H1 (cell line): ENCODE data around the gene PRCP. TPM values are rescaled to one million over a fixed set of nuclear protein-coding genes. Genes with fewer than 3 reads are reported as not detected.
"Not testable (repeated sequence)": the region's sequence is repeated elsewhere in the genome, so short reads cannot be mapped to it uniquely, and the experiment has no call there.

Source experiments
- CTCF ChIA-PET: fragments of 300-600 bp; sonication (Branson Sonifier 250); formaldehyde crosslinking; loops from one replicate; lab custom pipeline; 2021; ENCODE audit not compliant: partially characterized antibody; lab: Charles Lee
- POLR2A ChIA-PET: fragments of 300-600 bp; sonication (Branson Sonifier 250); formaldehyde crosslinking; loops from one replicate; lab custom pipeline; 2021; ENCODE audit warnings: inconsistent platforms; ENCODE audit not compliant: partially characterized antibody; lab: Charles Lee
- DNase-seq, 2 experiments: peaks; one replicate each; pipeline versions ENCODE4 v3.0.0 to v3.0.0-alpha.2; 2010 to 2022; ENCODE audit warnings: low spot score in 2 of 2, low read depth in 1 of 2, mixed read lengths in 1 of 2
- FAIRE-seq: peaks from 2 replicates; lab custom pipeline; 2011; peaks lifted over from hg19 to GRCh38; lab: Jason Lieb, UNC
- H2AFZ ChIP-seq: 2 replicates; pipeline ENCODE4 v1.8.1; 2012; ENCODE audit warnings: low read length, inconsistent platforms
- H2AK5ac ChIP-seq: 2 replicates; pipeline ENCODE4 v1.6.1; 2013; ENCODE audit warnings: low read depth, low read length
- H2BK120ac ChIP-seq: replicated peaks from 2 replicates; pipeline ENCODE3; 2013; ENCODE audit warnings: low read depth, low read length, inconsistent platforms
- H2BK12ac ChIP-seq: 2 replicates; pipeline ENCODE4 v1.6.1; 2013; ENCODE audit warnings: low read depth, low read length
- H2BK15ac ChIP-seq: 2 replicates; pipeline ENCODE4 v1.6.1; 2013; ENCODE audit warnings: low read length
- H2BK20ac ChIP-seq: 2 replicates; pipeline ENCODE4 v1.6.1; 2013; ENCODE audit warnings: low read length
- H2BK5ac ChIP-seq: 2 replicates; pipeline ENCODE4 v1.6.1; 2013; ENCODE audit warnings: low read depth, low read length
- H3K14ac ChIP-seq: 2 replicates; pipeline ENCODE4 v1.6.1; 2013; ENCODE audit warnings: inconsistent platforms; ENCODE audit not compliant: insufficient read length
- H3K18ac ChIP-seq: 2 replicates; pipeline ENCODE4 v1.6.1; 2013; ENCODE audit warnings: low read length; ENCODE audit errors: extremely low read depth
- H3K23ac ChIP-seq: 2 replicates; pipeline ENCODE4 v1.6.1; 2013; ENCODE audit warnings: inconsistent platforms; ENCODE audit not compliant: insufficient read length
- H3K23me2 ChIP-seq: 2 replicates; pipeline ENCODE4 v1.6.1; 2013; ENCODE audit warnings: low read depth, low read length
- H3K27ac ChIP-seq: 2 replicates; pipeline ENCODE4 v1.6.1; 2011; ENCODE audit warnings: low read depth, low read length, inconsistent platforms
- H3K27me3 ChIP-seq, 4 experiments: replicated peaks in 1 of 4; 1 replicate in 1 of 4; 2 replicates in 3 of 4; pipeline versions ENCODE4 v1.6.1 to v1.8.1; 2011 to 2013; ENCODE audit warnings: low read length in 3 of 4, mild to moderate bottlenecking in 3 of 4, inconsistent platforms in 2 of 4, mixed read lengths in 2 of 4, moderate library complexity in 1 of 4; ENCODE audit not compliant: control insufficient read depth in 3 of 4, insufficient read depth in 3 of 4; ENCODE audit errors: extremely low read depth in 1 of 4
- H3K36me3 ChIP-seq, 4 experiments: 2 replicates each; pipeline versions ENCODE4 v1.6.1 to v1.8.1; 2011 to 2013; ENCODE audit warnings: mild to moderate bottlenecking in 4 of 4, low read length in 3 of 4, moderate library complexity in 2 of 4, control low read depth in 1 of 4, inconsistent platforms in 1 of 4; ENCODE audit not compliant: insufficient read depth in 4 of 4, control insufficient read depth in 2 of 4
- H3K4ac ChIP-seq: replicated peaks from 2 replicates; pipeline ENCODE3; 2013; ENCODE audit warnings: low read length, low read depth, mixed read lengths, inconsistent platforms; ENCODE audit not compliant: insufficient read length
- H3K4me1 ChIP-seq, 4 experiments: replicated peaks in 1 of 4; 1 replicate in 1 of 4; 2 replicates in 3 of 4; pipeline versions ENCODE4 v1.6.1 to v1.8.1; 2011 to 2013; ENCODE audit warnings: low read length in 3 of 4, inconsistent platforms in 2 of 4, mixed read lengths in 1 of 4; ENCODE audit not compliant: insufficient read depth in 4 of 4, control insufficient read depth in 3 of 4
- H3K4me2 ChIP-seq, 2 experiments: 2 replicates each; pipeline versions ENCODE4 v1.6.1 to v1.8.1; 2011 to 2013; ENCODE audit warnings: low read depth in 2 of 2, low read length in 2 of 2, control low read depth in 1 of 2, inconsistent platforms in 1 of 2, mild to moderate bottlenecking in 1 of 2; ENCODE audit not compliant: insufficient read depth in 1 of 2
- H3K4me3 ChIP-seq, 4 experiments: fragments of 200-600, 300-600 bp in 1 of 4; sonication (generic), shearing (Covaris generic), sonication (Bioruptor Twin) in 1 of 4; 2 replicates each; pipeline versions ENCODE4 v1.5.1 to v1.8.1; 2011 to 2016; ENCODE audit warnings: low read length in 4 of 4, low read depth in 3 of 4, control low read depth in 2 of 4, inconsistent platforms in 2 of 4, mild to moderate bottlenecking in 2 of 4, mixed read lengths in 1 of 4, moderate library complexity in 1 of 4; ENCODE audit not compliant: insufficient read depth in 2 of 4; ENCODE audit errors: extremely low read depth in 1 of 4
- H3K56ac ChIP-seq: replicated peaks from 2 replicates; pipeline ENCODE3; 2013; ENCODE audit warnings: low read depth, mild to moderate bottlenecking, mixed read lengths, low read length, inconsistent platforms; ENCODE audit not compliant: insufficient read length
- H3K79me1 ChIP-seq: 2 replicates; pipeline ENCODE4 v1.6.1; 2013; ENCODE audit warnings: low read depth, low read length, control low read depth
- H3K79me2 ChIP-seq, 2 experiments: 2 replicates each; pipeline versions ENCODE4 v1.6.1 to v1.8.1; 2012 to 2013; ENCODE audit warnings: low read length in 2 of 2, mild to moderate bottlenecking in 2 of 2, inconsistent platforms in 1 of 2; ENCODE audit not compliant: insufficient read depth in 2 of 2, control insufficient read depth in 1 of 2
- H3K9ac ChIP-seq, 4 experiments: replicated peaks in 1 of 4; 1 replicate in 1 of 4; 2 replicates in 3 of 4; pipeline versions ENCODE4 v1.6.1 to v1.8.1; 2011 to 2013; ENCODE audit warnings: low read depth in 3 of 4, low read length in 3 of 4, control low read depth in 2 of 4, mild to moderate bottlenecking in 2 of 4, moderate library complexity in 2 of 4, inconsistent platforms in 1 of 4; ENCODE audit errors: extremely low read depth in 1 of 4
- H3K9me3 ChIP-seq, 2 experiments: 2 replicates each; pipeline versions ENCODE4 v1.6.1 to v1.8.1; 2012 to 2013; ENCODE audit warnings: mild to moderate bottlenecking in 2 of 2, moderate library complexity in 2 of 2, control low read depth in 1 of 2, inconsistent platforms in 1 of 2, low read depth in 1 of 2, low read length in 1 of 2, mixed read lengths in 1 of 2; ENCODE audit not compliant: insufficient read depth in 2 of 2
- H4K20me1 ChIP-seq, 2 experiments: replicated peaks in 1 of 2; 2 replicates each; pipeline versions ENCODE3 to v1.8.1; 2011 to 2013; ENCODE audit warnings: inconsistent platforms in 2 of 2, low read length in 2 of 2, mild to moderate bottlenecking in 1 of 2; ENCODE audit not compliant: insufficient read depth in 2 of 2, control insufficient read depth in 1 of 2
- H4K5ac ChIP-seq: 2 replicates; pipeline ENCODE4 v1.6.1; 2013; ENCODE audit warnings: low read length, low read depth, mixed read lengths, inconsistent platforms; ENCODE audit not compliant: insufficient read length
- H4K8ac ChIP-seq: 2 replicates; pipeline ENCODE4 v1.8.0; 2013; ENCODE audit warnings: mild to moderate bottlenecking, moderate library complexity, low read length, inconsistent platforms; ENCODE audit not compliant: insufficient read depth; ENCODE audit errors: extremely low read depth
- H4K91ac ChIP-seq: replicated peaks from 2 replicates; pipeline ENCODE3; 2013; ENCODE audit warnings: low read length, mixed read lengths, inconsistent platforms; ENCODE audit not compliant: insufficient read length
- WGBS, 2 experiments: shearing (Covaris generic) in 1 of 2; methylation state at CpG; one replicate each; pipeline versions ENCODE4 v1.1.6 to v1.1.7; 2013 to 2015; ENCODE audit warnings: low lambda C conversion rate in 2 of 2, mixed read lengths in 2 of 2, inconsistent platforms in 1 of 2, low coverage in 1 of 2, missing lambda C conversion rate in 1 of 2; ENCODE audit not compliant: insufficient replicate concordance in 2 of 2, insufficient coverage in 1 of 2, insufficient read length in 1 of 2; ENCODE audit errors: extremely low coverage in 1 of 2, missing lambda C conversion rate in 1 of 2; 5-methylcytosine and 5-hydroxymethylcytosine counted together
- polyA plus RNA-seq, 7 experiments: library from polyadenylated mRNA; depleted of rRNA in 3 of 7; stranded (reverse) in 5 of 7; unstranded in 2 of 7; fragments of >200 nt in 5 of 7; fragments of 200-250 nt in 2 of 7; gene quantifications; 1 replicate in 5 of 7; 2 replicates in 1 of 7; 4 replicates in 1 of 7; pipeline versions ENCODE4 v1.2.1 to v1.2.3, GENCODE V29; 2011 to 2013; ENCODE audit warnings: missing spikeins in 2 of 7, mixed read lengths in 2 of 7
- total RNA-seq: library from RNA; stranded (reverse); fragmentation: NEBNext Ultra II Directional; extraction: Animal tissue kit (Norgen Biotek cat#: 25700); gene quantifications from 2 replicates; pipeline ENCODE4 v1.2.1, GENCODE V29; 2021

PRCP gene
- total and polyA plus RNA-seq, 2 of the 8 experiments (the other 6 are each of a cell fraction or from before 2014, with no cell fraction given) = 63.8 to 84.4 TPM

- H2AK5ac ChIP-seq, H3K36me3 ChIP-seq, H4K91ac ChIP-seq, H2BK20ac ChIP-seq, H3K79me1 ChIP-seq, H2BK12ac ChIP-seq, H2BK120ac ChIP-seq, H3K23ac ChIP-seq, H3K27me3 ChIP-seq, H3K79me2 ChIP-seq, POLR2A ChIA-PET, DNase-seq, H3K9ac ChIP-seq, H3K27ac ChIP-seq, H3K4me2 ChIP-seq, H4K5ac ChIP-seq, FAIRE-seq, H3K56ac ChIP-seq, H4K20me1 ChIP-seq, H3K4ac ChIP-seq, H3K14ac ChIP-seq, H3K23me2 ChIP-seq, H3K4me3 ChIP-seq, H2BK5ac ChIP-seq, H2BK15ac ChIP-seq, H4K8ac ChIP-seq, H2AFZ ChIP-seq, H3K18ac ChIP-seq, H3K4me1 ChIP-seq, H3K9me3 ChIP-seq: not testable (repeated sequence)
- CTCF ChIA-PET = interaction anchor here (0.7 to 2.3 kb wide), 4 partner anchors 15 to 300 kb away, joined by 3 to 11 read pairs (median 3); no protein-coding TSS in a partner anchor
- WGBS, 2 experiments = 89% methylated on average over 1 of the region's 1 CpG; no CpG with 5 or more reads in 1 of the 2 experiments
Measured at GRCh38 chr11:82943430-82943829, 43.2 kb upstream of the PRCP start.
